ENCODE measurements around the gene LHCGR. TPM values are rescaled to one million over a fixed set of nuclear protein-coding genes. Genes with fewer than 3 reads are reported as not detected.

LHCGR gene
- total and polyA plus RNA-seq, 2 experiments from 2014 or later, result 0.45 to 0.66 TPM

DNA sequence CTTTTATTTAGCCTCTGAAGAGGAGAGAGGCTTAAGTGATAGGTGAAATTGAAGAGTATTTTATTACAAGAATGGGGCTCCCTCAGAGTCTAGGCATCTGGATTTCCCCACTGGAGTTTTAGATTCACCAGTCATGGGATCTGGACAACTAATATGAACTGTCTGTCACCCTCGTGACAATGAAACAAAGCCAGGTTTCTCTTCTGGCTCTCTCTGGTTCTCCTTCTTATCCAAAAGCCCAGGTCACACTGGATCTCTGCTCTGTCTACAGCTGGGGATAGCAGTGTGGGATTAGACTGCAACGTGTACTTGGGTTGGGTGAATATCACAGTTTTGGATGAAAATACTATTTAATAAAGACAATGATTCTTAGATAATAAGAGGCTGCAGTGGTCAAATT lies 31.2 kb downstream of the LHCGR start:
- H3K9me3 Mint-ChIP-seq, result no peaks in the 10 kb centered on the region
- no peak overlapping the region for H3K4me3 Mint-ChIP-seq
- no peaks in the 10 kb centered on the region for H3F3A ChIP-seq (replicated peaks; ENCODE audit: low read depth)
- DNase-seq (ENCODE audit: low spot score), result no peak
- no peaks in the 10 kb centered on the region for H3K36me3 ChIP-seq (ENCODE audit: insufficient read depth)
- H3K4me3 ChIP-seq, result no peak overlapping the region
- no peak overlapping the region for H3K4me2 ChIP-seq
- H3K27ac ChIP-seq (ENCODE audit: low read depth), result no peak overlapping the region
- ATAC-seq, result no peak
- H3K27me3 Mint-ChIP-seq (ENCODE audit: insufficient read depth, low read depth, poor library complexity), result peaks cover 5% of the 10 kb centered on the region
- H3K27ac Mint-ChIP-seq, result no peak overlapping the region
- H3K36me3 Mint-ChIP-seq (ENCODE audit: low read depth), result no peaks in the 10 kb centered on the region
- no peaks in the 10 kb centered on the region for H3K27me3 ChIP-seq (ENCODE audit: insufficient read depth)
- peaks cover 9% of the 10 kb centered on the region; the same call in 1 of the 2 replicates for H3K4me1 ChIP-seq (ENCODE audit: insufficient read depth)
- H3K4me1 Mint-ChIP-seq, result peaks cover 14% of the 10 kb centered on the region
- no peaks in the 10 kb centered on the region for H3K9me2 ChIP-seq (ENCODE audit: insufficient read depth)
- no peaks in the 10 kb centered on the region for H3K79me2 ChIP-seq (replicated peaks; ENCODE audit: insufficient read depth)
- TF ChIP-seq EZH2phosphoT487 (IDR thresholded peaks at IDR 0.05; ENCODE audit: unreplicated experiment) (no peak), EZH2 (IDR thresholded peaks at IDR 0.05; ENCODE audit: low read depth, unreplicated experiment) (no peak), STAT1 (IDR thresholded peaks at IDR 0.05; ENCODE audit: unreplicated experiment) (no peak), ZNF331 (CRISPR knock-in tag; IDR thresholded peaks at IDR 0.05; ENCODE audit: low read depth) (no peak), CREB1 (CRISPR knock-in tag; IDR thresholded peaks at IDR 0.05; ENCODE audit: low read depth) (no peak)
- H2AFZ ChIP-seq, result no peak overlapping the region
- H4K20me1 ChIP-seq (replicated peaks; ENCODE audit: insufficient read depth), result no peaks in the 10 kb centered on the region

DNA sequence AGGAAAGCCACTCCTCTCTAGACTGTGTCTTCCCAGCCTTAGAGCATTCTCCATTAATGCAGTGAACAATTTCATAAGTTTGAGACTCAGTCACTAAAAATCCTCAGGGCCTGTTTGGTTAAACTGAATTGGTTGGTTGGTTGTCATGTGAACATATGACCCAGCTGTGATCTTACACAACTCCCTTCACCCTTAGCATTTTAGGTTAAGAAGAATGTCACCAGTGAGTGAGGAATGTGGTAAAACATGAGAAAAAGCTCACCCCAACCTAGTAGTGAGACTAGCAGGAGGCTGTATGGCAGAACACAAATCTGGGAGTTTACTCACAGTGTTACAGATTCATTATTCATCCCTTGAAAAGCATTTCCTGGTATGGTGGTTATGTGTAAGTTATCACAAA lies 32.4 kb downstream of the LHCGR start:
- 0 out of 2 replicates have a peak, but pooled peaks cover 4% of the 10 kb centered on the region for H3K4me1 ChIP-seq (ENCODE audit: insufficient read depth)
- no peaks in the 10 kb centered on the region for H4K20me1 ChIP-seq (replicated peaks; ENCODE audit: insufficient read depth)
- no peak for DNase-seq (ENCODE audit: low spot score)
- H3K79me2 ChIP-seq (replicated peaks; ENCODE audit: insufficient read depth), result no peaks in the 10 kb centered on the region
- Mint-ChIP-seq H3K27ac (no peak overlapping the region), H3K9me3 (no peaks in the 10 kb centered on the region), H3K27me3 (ENCODE audit: insufficient read depth, low read depth, poor library complexity) (peaks cover 5% of the 10 kb centered on the region), H3K4me3 (no peak overlapping the region), H3K4me1 (peaks cover 7% of the 10 kb centered on the region), H3K36me3 (ENCODE audit: low read depth) (no peaks in the 10 kb centered on the region)
- no peaks in the 10 kb centered on the region for H3K9me2 ChIP-seq (ENCODE audit: insufficient read depth)
- H2AFZ ChIP-seq, result no peak overlapping the region
- H3K4me2 ChIP-seq, result no peak overlapping the region
- H3F3A ChIP-seq (replicated peaks; ENCODE audit: low read depth), result no peaks in the 10 kb centered on the region
- H3K27me3 ChIP-seq (ENCODE audit: insufficient read depth), result no peaks in the 10 kb centered on the region
- H3K27ac ChIP-seq (ENCODE audit: low read depth), result no peak overlapping the region
- H3K4me3 ChIP-seq, result no peak overlapping the region
- no peaks in the 10 kb centered on the region for H3K36me3 ChIP-seq (ENCODE audit: insufficient read depth)
- ATAC-seq, result no peak
- TF ChIP-seq ZNF114 (CRISPR knock-in tag; IDR thresholded peaks at IDR 0.05) (no peak), NANOG (IDR thresholded peaks at IDR 0.05; ENCODE audit: borderline replicate concordance) (no peak), POLR2AphosphoS5 (IDR thresholded peaks at IDR 0.05; ENCODE audit: low read depth) (no peak), CREB1 (CRISPR knock-in tag; IDR thresholded peaks at IDR 0.05; ENCODE audit: low read depth) (no peak), STAT1 (IDR thresholded peaks at IDR 0.05; ENCODE audit: unreplicated experiment) (no peak), ZNF331 (CRISPR knock-in tag; IDR thresholded peaks at IDR 0.05; ENCODE audit: low read depth) (no peak), EZH2 (IDR thresholded peaks at IDR 0.05; ENCODE audit: low read depth, unreplicated experiment) (no peak), EZH2phosphoT487 (IDR thresholded peaks at IDR 0.05; ENCODE audit: unreplicated experiment) (no peak)
- TF ChIP-seq, protein P1, sequence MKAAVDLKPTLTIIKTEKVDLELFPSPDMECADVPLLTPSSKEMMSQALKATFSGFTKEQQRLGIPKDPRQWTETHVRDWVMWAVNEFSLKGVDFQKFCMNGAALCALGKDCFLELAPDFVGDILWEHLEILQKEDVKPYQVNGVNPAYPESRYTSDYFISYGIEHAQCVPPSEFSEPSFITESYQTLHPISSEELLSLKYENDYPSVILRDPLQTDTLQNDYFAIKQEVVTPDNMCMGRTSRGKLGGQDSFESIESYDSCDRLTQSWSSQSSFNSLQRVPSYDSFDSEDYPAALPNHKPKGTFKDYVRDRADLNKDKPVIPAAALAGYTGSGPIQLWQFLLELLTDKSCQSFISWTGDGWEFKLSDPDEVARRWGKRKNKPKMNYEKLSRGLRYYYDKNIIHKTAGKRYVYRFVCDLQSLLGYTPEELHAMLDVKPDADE (IDR thresholded peaks at IDR 0.05), result no peak
- TF ChIP-seq, protein P2, sequence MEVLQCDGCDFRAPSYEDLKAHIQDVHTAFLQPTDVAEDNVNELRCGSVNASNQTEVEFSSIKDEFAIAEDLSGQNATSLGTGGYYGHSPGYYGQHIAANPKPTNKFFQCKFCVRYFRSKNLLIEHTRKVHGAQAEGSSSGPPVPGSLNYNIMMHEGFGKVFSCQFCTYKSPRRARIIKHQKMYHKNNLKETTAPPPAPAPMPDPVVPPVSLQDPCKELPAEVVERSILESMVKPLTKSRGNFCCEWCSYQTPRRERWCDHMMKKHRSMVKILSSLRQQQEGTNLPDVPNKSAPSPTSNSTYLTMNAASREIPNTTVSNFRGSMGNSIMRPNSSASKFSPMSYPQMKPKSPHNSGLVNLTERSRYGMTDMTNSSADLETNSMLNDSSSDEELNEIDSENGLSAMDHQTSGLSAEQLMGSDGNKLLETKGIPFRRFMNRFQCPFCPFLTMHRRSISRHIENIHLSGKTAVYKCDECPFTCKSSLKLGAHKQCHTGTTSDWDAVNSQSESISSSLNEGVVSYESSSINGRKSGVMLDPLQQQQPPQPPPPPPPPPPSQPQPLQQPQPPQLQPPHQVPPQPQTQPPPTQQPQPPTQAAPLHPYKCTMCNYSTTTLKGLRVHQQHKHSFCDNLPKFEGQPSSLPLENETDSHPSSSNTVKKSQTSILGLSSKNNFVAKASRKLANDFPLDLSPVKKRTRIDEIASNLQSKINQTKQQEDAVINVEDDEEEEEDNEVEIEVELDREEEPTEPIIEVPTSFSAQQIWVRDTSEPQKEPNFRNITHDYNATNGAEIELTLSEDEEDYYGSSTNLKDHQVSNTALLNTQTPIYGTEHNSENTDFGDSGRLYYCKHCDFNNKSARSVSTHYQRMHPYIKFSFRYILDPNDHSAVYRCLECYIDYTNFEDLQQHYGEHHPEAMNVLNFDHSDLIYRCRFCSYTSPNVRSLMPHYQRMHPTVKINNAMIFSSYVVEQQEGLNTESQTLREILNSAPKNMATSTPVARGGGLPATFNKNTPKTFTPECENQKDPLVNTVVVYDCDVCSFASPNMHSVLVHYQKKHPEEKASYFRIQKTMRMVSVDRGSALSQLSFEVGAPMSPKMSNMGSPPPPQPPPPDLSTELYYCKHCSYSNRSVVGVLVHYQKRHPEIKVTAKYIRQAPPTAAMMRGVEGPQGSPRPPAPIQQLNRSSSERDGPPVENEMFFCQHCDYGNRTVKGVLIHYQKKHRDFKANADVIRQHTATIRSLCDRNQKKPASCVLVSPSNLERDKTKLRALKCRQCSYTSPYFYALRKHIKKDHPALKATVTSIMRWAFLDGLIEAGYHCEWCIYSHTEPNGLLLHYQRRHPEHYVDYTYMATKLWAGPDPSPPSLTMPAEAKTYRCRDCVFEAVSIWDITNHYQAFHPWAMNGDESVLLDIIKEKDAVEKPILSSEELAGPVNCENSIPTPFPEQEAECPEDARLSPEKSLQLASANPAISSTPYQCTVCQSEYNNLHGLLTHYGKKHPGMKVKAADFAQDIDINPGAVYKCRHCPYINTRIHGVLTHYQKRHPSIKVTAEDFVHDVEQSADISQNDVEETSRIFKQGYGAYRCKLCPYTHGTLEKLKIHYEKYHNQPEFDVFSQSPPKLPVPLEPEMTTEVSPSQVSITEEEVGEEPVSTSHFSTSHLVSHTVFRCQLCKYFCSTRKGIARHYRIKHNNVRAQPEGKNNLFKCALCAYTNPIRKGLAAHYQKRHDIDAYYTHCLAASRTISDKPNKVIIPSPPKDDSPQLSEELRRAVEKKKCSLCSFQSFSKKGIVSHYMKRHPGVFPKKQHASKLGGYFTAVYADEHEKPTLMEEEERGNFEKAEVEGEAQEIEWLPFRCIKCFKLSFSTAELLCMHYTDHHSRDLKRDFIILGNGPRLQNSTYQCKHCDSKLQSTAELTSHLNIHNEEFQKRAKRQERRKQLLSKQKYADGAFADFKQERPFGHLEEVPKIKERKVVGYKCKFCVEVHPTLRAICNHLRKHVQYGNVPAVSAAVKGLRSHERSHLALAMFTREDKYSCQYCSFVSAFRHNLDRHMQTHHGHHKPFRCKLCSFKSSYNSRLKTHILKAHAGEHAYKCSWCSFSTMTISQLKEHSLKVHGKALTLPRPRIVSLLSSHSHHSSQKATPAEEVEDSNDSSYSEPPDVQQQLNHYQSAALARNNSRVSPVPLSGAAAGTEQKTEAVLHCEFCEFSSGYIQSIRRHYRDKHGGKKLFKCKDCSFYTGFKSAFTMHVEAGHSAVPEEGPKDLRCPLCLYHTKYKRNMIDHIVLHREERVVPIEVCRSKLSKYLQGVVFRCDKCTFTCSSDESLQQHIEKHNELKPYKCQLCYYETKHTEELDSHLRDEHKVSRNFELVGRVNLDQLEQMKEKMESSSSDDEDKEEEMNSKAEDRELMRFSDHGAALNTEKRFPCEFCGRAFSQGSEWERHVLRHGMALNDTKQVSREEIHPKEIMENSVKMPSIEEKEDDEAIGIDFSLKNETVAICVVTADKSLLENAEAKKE (CRISPR knock-in tag; IDR thresholded peaks at IDR 0.05), result no peak
- TF ChIP-seq, protein P3, sequence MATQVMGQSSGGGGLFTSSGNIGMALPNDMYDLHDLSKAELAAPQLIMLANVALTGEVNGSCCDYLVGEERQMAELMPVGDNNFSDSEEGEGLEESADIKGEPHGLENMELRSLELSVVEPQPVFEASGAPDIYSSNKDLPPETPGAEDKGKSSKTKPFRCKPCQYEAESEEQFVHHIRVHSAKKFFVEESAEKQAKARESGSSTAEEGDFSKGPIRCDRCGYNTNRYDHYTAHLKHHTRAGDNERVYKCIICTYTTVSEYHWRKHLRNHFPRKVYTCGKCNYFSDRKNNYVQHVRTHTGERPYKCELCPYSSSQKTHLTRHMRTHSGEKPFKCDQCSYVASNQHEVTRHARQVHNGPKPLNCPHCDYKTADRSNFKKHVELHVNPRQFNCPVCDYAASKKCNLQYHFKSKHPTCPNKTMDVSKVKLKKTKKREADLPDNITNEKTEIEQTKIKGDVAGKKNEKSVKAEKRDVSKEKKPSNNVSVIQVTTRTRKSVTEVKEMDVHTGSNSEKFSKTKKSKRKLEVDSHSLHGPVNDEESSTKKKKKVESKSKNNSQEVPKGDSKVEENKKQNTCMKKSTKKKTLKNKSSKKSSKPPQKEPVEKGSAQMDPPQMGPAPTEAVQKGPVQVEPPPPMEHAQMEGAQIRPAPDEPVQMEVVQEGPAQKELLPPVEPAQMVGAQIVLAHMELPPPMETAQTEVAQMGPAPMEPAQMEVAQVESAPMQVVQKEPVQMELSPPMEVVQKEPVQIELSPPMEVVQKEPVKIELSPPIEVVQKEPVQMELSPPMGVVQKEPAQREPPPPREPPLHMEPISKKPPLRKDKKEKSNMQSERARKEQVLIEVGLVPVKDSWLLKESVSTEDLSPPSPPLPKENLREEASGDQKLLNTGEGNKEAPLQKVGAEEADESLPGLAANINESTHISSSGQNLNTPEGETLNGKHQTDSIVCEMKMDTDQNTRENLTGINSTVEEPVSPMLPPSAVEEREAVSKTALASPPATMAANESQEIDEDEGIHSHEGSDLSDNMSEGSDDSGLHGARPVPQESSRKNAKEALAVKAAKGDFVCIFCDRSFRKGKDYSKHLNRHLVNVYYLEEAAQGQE (IDR thresholded peaks at IDR 0.05; ENCODE audit: unreplicated experiment), result no peak

All from GM23338 (cell line).